Retinal pigment epithelial cell (primary cell): ENCODE measurements around the gene CLEC16A.

ENCODE experiments used
- DNase-seq: peaks from one replicate; pipeline ENCODE4 v3.0.0-alpha.2; 2010; ENCODE audit warnings: low read depth
- H3K4me3 ChIP-seq: 2 replicates; pipeline ENCODE4 v1.5.1; 2011; ENCODE audit warnings: mild to moderate bottlenecking, low read length, control low read depth, moderate library complexity
- CTCF ChIP-seq: conservative IDR thresholded peaks from 2 replicates; pipeline ENCODE4 v1.5.1; 2011; ENCODE audit warnings: low read depth, low read length, control low read depth, inconsistent platforms

The CLEC16A gene

GRCh38 chr16:11024333-11025053 lies 80.1 kb downstream of the CLEC16A start:
- no peak overlapping the region for H3K4me3 ChIP-seq
- no peak for DNase-seq
- no peak for TF ChIP-seq CTCF

- no peak overlapping the region for H3K4me3 ChIP-seq
- DNase-seq: no peak
- no peak for TF ChIP-seq CTCF
Observed at GRCh38 chr16:11025120-11025531, 80.8 kb downstream of the CLEC16A start.

DNA sequence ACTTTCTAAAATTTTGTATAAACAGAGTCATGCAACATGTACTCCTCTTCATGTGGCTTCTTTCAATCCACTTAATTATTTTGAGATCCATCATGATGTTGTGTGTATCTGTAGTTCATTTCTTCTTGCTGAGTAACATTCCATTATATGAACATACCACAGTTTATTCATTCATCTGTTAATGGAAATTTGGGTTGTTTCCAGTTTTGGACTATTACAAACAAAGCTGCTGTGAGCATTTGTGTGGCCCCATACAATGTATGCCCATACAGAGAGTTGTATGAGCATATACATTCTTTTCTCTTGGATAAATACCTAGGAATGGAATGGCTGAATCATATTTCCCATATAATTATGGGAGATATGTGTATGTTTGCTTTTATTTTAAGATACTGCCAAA lies 85.6 kb downstream of the CLEC16A start:
- H3K4me3 ChIP-seq: no peak overlapping the region
- TF ChIP-seq CTCF: no peak
- no peak for DNase-seq

DNA sequence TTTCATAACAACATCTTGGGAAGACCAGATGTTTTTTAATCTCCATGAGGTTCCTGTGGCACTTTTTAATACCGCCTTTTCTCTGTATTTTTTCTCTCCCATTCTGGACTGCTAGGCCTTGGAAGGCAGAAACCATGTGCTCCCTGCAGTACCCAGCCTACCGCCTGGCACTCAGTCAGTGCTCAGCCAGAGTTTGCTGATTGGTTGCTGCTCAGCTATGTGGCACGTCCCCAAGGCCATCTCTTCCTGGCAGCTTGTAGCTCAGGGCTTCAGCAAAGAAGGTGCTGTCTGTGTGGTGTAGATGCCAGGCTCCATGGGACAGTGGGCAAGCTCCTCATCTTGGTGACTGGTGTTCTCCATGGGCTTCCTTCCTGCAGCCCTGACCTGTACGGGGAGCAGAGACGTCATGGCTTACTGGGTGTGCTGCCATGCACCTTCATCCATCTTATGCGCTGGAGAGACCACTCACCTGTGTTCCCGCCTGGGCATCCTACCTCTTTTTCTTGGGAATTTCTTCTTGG lies 86.7 kb downstream of the CLEC16A start:
- no peak overlapping the region for H3K4me3 ChIP-seq
- no peak for DNase-seq
- TF ChIP-seq CTCF: no peak

- DNase-seq: no peak
- no peak overlapping the region for H3K4me3 ChIP-seq
- no peak for TF ChIP-seq CTCF
Observed at GRCh38 chr16:11032000-11032921, 87.9 kb downstream of the CLEC16A start.

GRCh38 chr16:11032922-11033291 lies 88.5 kb downstream of the CLEC16A start:
- H3K4me3 ChIP-seq: no peak overlapping the region
- DNase-seq: peak; percentile 77

More at GRCh38 chr16:11032922-11033291, 88.5 kb downstream of the CLEC16A start:
- TF ChIP-seq CTCF: no peak
